KMS-11 (cell line): ENCODE results near the gene ZC2HC1B.

Source experiments
- H2AFZ ChIP-seq: fragments of 200-600 bp; sonication (generic); 2 replicates; pipeline ENCODE4 v1.6.1; 2016; ENCODE audit warnings: antibody characterized with exemption, mixed run types, low read depth
- H3K27ac ChIP-seq: fragments of 200-600 bp; sonication (generic); 2 replicates; pipeline ENCODE4 v1.6.1; 2016; ENCODE audit warnings: mild to moderate bottlenecking, mixed run types
- H3K27me3 ChIP-seq: fragments of 200-600 bp; sonication (generic); 2 replicates; pipeline ENCODE4 v1.6.1; 2017; ENCODE audit warnings: mild to moderate bottlenecking, low read depth, mixed run types, moderate library complexity; ENCODE audit not compliant: insufficient read depth
- H3K36me3 ChIP-seq: fragments of 200-600 bp; sonication (generic); 2 replicates; pipeline ENCODE4 v1.6.1; 2017; ENCODE audit warnings: mild to moderate bottlenecking, mixed run types; ENCODE audit not compliant: insufficient read depth
- H3K4me1 ChIP-seq: fragments of 200-600 bp; sonication (generic); 2 replicates; pipeline ENCODE4 v1.6.1; 2016; ENCODE audit warnings: mild to moderate bottlenecking, low read depth, mixed run types; ENCODE audit not compliant: poor library complexity, severe bottlenecking
- H3K4me2 ChIP-seq: fragments of 200-600 bp; sonication (generic); 2 replicates; pipeline ENCODE4 v1.7.0; 2016; ENCODE audit warnings: mild to moderate bottlenecking, mixed run types
- H3K4me3 ChIP-seq: fragments of 200-600 bp; sonication (generic); IDR thresholded peaks from 2 replicates; pipeline ENCODE4 v1.6.1; 2017; ENCODE audit warnings: low read depth, low read length, mixed read lengths; ENCODE audit not compliant: insufficient read depth
- H3K79me2 ChIP-seq: fragments of 200-600 bp; sonication (generic); 2 replicates; pipeline ENCODE4 v1.6.1; 2016; ENCODE audit warnings: low read depth, mixed run types; ENCODE audit not compliant: insufficient read depth
- H3K9ac ChIP-seq: fragments of 200-600 bp; sonication (generic); 2 replicates; pipeline ENCODE4 v1.6.1; 2016; ENCODE audit warnings: mild to moderate bottlenecking, mixed run types
- H4K20me1 ChIP-seq: fragments of 200-600 bp; sonication (generic); 2 replicates; pipeline ENCODE4 v1.6.1; 2016; ENCODE audit warnings: mild to moderate bottlenecking, mixed run types; ENCODE audit not compliant: insufficient read depth
- TF ChIP-seq, protein P1 (sequence below): fragments of 200-600 bp; sonication (generic); conservative IDR thresholded peaks from 2 replicates; pipeline ENCODE4 v1.6.1; 2017; ENCODE audit warnings: low read depth, mild to moderate bottlenecking, antibody characterized with exemption, low read length, moderate library complexity, mixed read lengths

The ZC2HC1B gene

GRCh38 chr6:143970456-143971218 lies 106.4 kb downstream of the ZC2HC1B start:
- Histone ChIP-seq H3K27ac (no peak overlapping the region), H3K4me3 (no peak overlapping the region), H3K4me2 (no peak overlapping the region), H3K9ac (no peak overlapping the region), H3K36me3 (no peaks in the 10 kb centered on the region), H3K27me3 (no peaks in the 10 kb centered on the region), H3K4me1 (no peaks in the 10 kb centered on the region), H3K79me2 (no peaks in the 10 kb centered on the region), H2AFZ (no peak overlapping the region), H4K20me1 (no peaks in the 10 kb centered on the region)
- TF ChIP-seq, protein P1, sequence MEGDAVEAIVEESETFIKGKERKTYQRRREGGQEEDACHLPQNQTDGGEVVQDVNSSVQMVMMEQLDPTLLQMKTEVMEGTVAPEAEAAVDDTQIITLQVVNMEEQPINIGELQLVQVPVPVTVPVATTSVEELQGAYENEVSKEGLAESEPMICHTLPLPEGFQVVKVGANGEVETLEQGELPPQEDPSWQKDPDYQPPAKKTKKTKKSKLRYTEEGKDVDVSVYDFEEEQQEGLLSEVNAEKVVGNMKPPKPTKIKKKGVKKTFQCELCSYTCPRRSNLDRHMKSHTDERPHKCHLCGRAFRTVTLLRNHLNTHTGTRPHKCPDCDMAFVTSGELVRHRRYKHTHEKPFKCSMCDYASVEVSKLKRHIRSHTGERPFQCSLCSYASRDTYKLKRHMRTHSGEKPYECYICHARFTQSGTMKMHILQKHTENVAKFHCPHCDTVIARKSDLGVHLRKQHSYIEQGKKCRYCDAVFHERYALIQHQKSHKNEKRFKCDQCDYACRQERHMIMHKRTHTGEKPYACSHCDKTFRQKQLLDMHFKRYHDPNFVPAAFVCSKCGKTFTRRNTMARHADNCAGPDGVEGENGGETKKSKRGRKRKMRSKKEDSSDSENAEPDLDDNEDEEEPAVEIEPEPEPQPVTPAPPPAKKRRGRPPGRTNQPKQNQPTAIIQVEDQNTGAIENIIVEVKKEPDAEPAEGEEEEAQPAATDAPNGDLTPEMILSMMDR: no peak

GRCh38 chr6:143971482-143972205 lies 107.4 kb downstream of the ZC2HC1B start:
- H3K4me2 ChIP-seq: no peak overlapping the region
- H3K79me2 ChIP-seq: no peaks in the 10 kb centered on the region
- TF ChIP-seq, protein P1: no peak
- no peaks in the 10 kb centered on the region for H4K20me1 ChIP-seq
- H3K9ac ChIP-seq: no peak overlapping the region
- no peak overlapping the region for H3K4me3 ChIP-seq
- no peaks in the 10 kb centered on the region for H3K4me1 ChIP-seq
- no peaks in the 10 kb centered on the region for H3K27me3 ChIP-seq
- H3K27ac ChIP-seq: no peak overlapping the region
- H3K36me3 ChIP-seq: no peaks in the 10 kb centered on the region
- no peak overlapping the region for H2AFZ ChIP-seq

GRCh38 chr6:143973097-143973966 lies 109.1 kb downstream of the ZC2HC1B start:
- no peaks in the 10 kb centered on the region for H3K27me3 ChIP-seq
- H3K9ac ChIP-seq: no peak overlapping the region
- no peaks in the 10 kb centered on the region for H3K4me1 ChIP-seq

GRCh38 chr6:143974089-143974488 lies 109.8 kb downstream of the ZC2HC1B start:
- H3K4me1 ChIP-seq: no peaks in the 10 kb centered on the region
- no peaks in the 10 kb centered on the region for H3K27me3 ChIP-seq
- H3K36me3 ChIP-seq: no peaks in the 10 kb centered on the region
- no peaks in the 10 kb centered on the region for H4K20me1 ChIP-seq
- H2AFZ ChIP-seq: no peak overlapping the region
- TF ChIP-seq, protein P1: no peak
- H3K4me3 ChIP-seq: no peak overlapping the region
- no peaks in the 10 kb centered on the region for H3K79me2 ChIP-seq
- no peak overlapping the region for H3K27ac ChIP-seq
- H3K4me2 ChIP-seq: no peak overlapping the region
- no peak overlapping the region for H3K9ac ChIP-seq

More at GRCh38 chr6:143973097-143973966, 109.1 kb downstream of the ZC2HC1B start:
- Histone ChIP-seq H3K4me2 (no peak overlapping the region), H4K20me1 (no peaks in the 10 kb centered on the region), H3K36me3 (no peaks in the 10 kb centered on the region), H2AFZ (no peak overlapping the region), H3K27ac (no peak overlapping the region), H3K79me2 (no peaks in the 10 kb centered on the region), H3K4me3 (no peak overlapping the region)
- TF ChIP-seq, protein P1: no peak
